Lower leg skin (tissue), 4 donors: ENCODE results near the gene AAR2. TPM values are rescaled to one million over a fixed set of nuclear protein-coding genes. Genes with fewer than 3 reads are reported as not detected.

Source experiments
- DNase-seq, 2 donors: peaks; one replicate each; pipeline ENCODE4 v3.0.0-alpha.2; 2019; ENCODE audit warnings: low spot score in 2 of 2
- H3K4me3 ChIP-seq: fragments of 200-600 bp; sonication (generic); 2 replicates; pipeline ENCODE4 v1.5.1; 2017; ENCODE audit warnings: mild to moderate bottlenecking, low read depth; ENCODE audit not compliant: poor library complexity, severe bottlenecking
- POLR2A ChIP-seq, 2 donors: fragments of 450-650 bp; IDR thresholded peaks; one replicate each; pipeline ENCODE4 v1.6.1; 2016 to 2017; ENCODE audit warnings: antibody characterized with exemption in 2 of 2, mild to moderate bottlenecking in 1 of 2, moderate library complexity in 1 of 2
- WGBS, 2 donors: methylation state at CpG; one replicate each; pipeline ENCODE4 v1.1.5; 2018; 5-methylcytosine and 5-hydroxymethylcytosine counted together
- intact Hi-C: fragments of 100-400 bp; cut with DNase I; formaldehyde crosslinking; loops from one replicate; pipeline ENCODE4 v1.15.0; 2023; ENCODE audit warnings: low total_unique reads
- total RNA-seq, 4 donors: library from RNA; depleted of rRNA; stranded (reverse); fragments of >200 nt; gene quantifications; one replicate each; pipeline ENCODE4 v1.1.0, GENCODE V29; 2016
- TF ChIP-seq, protein P1 (sequence below), 3 donors: fragments of 450-650 bp; IDR thresholded peaks; one replicate each; pipeline ENCODE4 v1.5.1; 2016; ENCODE audit warnings: antibody characterized with exemption in 3 of 3, mild to moderate bottlenecking in 3 of 3, moderate library complexity in 2 of 3

Gene AAR2
- total RNA-seq, 4 donors from 2014 or later, result 37.1 to 54.5 (median 38.7) TPM

DNA sequence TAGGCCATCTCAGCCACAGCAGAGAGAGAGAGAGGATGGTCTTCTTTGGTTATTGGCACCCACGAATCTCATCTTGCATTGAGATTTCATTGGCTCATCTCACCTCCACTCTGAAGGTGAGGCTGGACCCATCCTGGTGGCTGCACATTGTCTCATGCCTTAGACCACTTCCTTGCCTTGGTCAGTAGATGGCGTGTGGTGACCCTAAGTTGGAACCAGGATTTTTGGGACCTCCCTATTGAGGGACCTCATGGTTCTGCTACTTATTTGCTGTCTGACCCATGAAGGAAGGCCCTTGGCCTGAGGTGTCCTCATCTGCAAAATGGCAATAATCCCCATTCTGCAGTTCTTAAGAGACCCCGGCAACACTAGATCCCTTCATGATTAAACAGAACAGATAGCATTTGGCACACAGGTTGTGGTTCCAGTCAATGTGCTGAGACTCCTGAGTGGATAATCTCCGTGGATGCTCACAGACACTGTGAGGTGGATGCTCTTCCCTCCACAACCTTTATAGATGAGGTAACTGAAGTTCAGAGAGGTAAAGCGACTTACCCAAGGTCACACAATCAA is 21.5 kb upstream of the AAR2 start:
- no peak overlapping the region for H3K4me3 ChIP-seq
- intact Hi-C loops, result no loop called here
- 70 to 78% methylated on average over 5 of the region's 5 CpGs for WGBS, 2 donors
- DNase-seq, result no peak
- no peak for TF ChIP-seq POLR2A (IDR thresholded peaks at IDR 0.05)
- TF ChIP-seq, protein P1, sequence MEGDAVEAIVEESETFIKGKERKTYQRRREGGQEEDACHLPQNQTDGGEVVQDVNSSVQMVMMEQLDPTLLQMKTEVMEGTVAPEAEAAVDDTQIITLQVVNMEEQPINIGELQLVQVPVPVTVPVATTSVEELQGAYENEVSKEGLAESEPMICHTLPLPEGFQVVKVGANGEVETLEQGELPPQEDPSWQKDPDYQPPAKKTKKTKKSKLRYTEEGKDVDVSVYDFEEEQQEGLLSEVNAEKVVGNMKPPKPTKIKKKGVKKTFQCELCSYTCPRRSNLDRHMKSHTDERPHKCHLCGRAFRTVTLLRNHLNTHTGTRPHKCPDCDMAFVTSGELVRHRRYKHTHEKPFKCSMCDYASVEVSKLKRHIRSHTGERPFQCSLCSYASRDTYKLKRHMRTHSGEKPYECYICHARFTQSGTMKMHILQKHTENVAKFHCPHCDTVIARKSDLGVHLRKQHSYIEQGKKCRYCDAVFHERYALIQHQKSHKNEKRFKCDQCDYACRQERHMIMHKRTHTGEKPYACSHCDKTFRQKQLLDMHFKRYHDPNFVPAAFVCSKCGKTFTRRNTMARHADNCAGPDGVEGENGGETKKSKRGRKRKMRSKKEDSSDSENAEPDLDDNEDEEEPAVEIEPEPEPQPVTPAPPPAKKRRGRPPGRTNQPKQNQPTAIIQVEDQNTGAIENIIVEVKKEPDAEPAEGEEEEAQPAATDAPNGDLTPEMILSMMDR (IDR thresholded peaks at IDR 0.05), result no peak

DNA sequence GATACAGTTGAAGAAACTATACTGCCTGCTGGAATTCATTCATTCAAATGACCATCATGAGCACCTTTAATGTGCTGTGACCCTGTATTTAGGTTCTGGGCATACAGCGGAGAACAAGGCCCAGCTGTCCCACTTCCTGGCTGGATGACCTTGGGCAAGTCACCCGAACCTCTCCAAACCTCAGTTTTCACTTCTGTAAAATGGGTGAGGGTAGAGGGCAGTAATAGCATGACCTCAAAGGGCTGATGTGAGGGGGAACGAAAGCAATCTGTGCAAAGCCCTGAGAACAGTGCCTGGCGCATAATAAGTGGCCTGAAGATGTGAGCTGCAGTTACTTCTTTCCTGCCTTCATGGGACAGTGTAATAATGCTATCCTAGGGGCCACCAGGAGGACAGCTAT is 20.5 kb upstream of the AAR2 start:
- intact Hi-C loops, result no loop called here
- H3K4me3 ChIP-seq, result no peak overlapping the region
- no peak for DNase-seq
- 94 to 99% methylated on average over 4 of the region's 4 CpGs for WGBS, 2 donors
- TF ChIP-seq, protein P1 (IDR thresholded peaks at IDR 0.05), result no peak
- TF ChIP-seq POLR2A (IDR thresholded peaks at IDR 0.05), result no peak

DNA sequence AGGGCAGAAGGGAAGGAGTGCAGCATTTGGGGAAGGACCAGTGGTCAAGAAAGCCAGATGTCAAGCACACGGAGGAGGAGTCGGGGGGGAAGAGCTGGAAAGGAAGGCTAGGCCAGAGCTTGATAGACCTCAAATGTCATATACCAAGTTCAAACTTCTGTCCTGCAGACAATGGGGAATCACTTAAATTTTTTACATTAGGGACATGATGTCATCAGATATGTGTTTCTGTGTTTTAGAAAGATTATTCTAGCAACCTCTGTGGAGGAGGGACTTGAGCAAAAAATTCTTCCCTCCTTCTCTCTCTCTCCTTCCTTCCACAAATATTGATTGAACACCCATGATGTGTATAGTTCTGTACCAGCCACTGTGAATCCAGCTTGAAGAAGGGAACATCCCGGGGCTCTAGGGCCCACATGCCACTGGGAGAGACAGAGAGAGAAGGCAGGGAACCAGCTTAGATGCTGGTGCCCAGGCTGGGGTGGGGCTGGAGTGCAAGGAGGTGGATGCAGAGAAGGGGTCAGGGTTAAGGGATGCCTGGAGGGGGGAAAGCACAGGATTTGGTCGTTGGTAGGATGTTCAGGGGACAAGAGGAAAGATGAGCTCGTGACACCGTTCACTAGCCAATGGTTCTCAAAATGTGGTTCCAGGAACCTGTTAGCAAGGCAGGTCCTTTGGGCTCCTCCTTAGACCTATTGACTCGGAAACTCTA is 19.8 kb upstream of the AAR2 start:
- 74 to 77% methylated on average over 7 of the region's 7 CpGs for WGBS, 2 donors
- DNase-seq, result no peak
- TF ChIP-seq, protein P1 (IDR thresholded peaks at IDR 0.05), result no peak
- TF ChIP-seq POLR2A (IDR thresholded peaks at IDR 0.05), result no peak
- intact Hi-C loops, result no loop called here
- no peak overlapping the region for H3K4me3 ChIP-seq

DNA sequence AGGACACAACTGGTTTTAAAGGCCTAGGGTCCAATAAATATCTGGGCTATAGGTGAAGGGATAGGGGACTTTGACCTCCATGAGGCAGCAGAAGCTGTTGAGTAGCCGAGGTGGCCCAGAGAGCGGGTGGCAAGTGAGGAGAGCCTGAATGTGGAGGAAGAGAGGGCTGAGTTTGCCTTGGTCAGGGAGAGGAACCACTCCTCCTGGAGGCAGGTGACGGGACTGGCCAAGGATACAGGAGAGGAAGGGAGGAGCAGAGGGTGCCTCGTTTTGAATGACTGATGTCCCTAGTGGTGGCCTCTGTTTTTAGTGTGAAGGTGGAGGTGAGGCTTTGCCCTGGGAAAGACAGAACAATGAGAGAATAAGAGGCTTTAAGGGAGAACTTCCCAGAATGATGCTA is 19.1 kb upstream of the AAR2 start:
- no peak overlapping the region for H3K4me3 ChIP-seq
- DNase-seq, result no peak
- 69 to 71% methylated on average over 4 of the region's 4 CpGs for WGBS, 2 donors
- TF ChIP-seq, protein P1 (IDR thresholded peaks at IDR 0.05), result no peak
- no peak for TF ChIP-seq POLR2A (IDR thresholded peaks at IDR 0.05)
- intact Hi-C loops, result no loop called here

DNA sequence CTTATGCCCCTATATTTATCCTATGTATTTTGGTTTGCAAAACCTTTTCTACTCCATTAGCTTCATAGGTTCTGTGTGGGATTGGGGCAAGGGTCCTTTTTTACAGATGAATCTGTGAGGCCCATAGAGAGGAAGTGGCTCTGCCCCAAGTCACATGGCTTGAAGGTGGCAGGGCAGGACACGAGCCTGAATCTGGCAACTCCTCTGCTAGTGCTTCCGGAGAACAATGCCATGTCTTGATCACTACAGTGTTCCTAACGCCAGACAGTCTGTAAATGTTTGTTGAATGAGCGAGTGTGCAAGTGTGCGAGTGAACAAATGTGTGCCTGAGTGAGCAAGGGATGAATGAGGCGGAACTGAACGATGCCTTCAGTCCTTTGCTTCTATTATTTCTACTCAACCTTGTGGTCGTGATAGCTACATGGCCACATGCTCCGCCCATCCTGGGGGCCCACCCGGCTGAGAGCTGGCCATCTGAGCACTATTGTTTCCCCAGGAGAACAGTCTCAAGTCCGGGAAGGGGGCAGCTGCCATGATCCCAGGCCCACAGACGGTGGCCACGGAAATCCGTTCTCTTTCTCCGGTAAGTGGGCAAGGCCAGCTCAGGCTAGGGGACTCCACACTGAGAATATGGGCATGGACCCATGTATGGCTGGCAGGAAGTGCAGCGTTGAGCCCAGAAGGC is 17.8 kb upstream of the AAR2 start:
- intact Hi-C loops, result no loop called here
- DNase-seq, result no peak
- TF ChIP-seq POLR2A (IDR thresholded peaks at IDR 0.05), result no peak
- TF ChIP-seq, protein P1 (IDR thresholded peaks at IDR 0.05), result no peak
- 80 to 85% methylated on average over 16 of the region's 16 CpGs for WGBS, 2 donors
- no peak overlapping the region for H3K4me3 ChIP-seq
